KBM-7 (cell line): ENCODE measurements around the gene KIR3DL2.
"Not testable (repeated sequence)": the region's sequence is repeated elsewhere in the genome, so short reads cannot be mapped to it uniquely, and the experiment has no call there.

Source experiments
- DNase-seq: peaks from one replicate; pipeline ENCODE4 v3.0.0-alpha.2; 2015
- in situ Hi-C: fragments of 300-500 bp; cut with MboI; formaldehyde crosslinking; loops from 2 replicates; pipeline ENCODE4 v1.14.3; 2020; ENCODE audit warnings: low sequenced_read_pairs, low pct_unique_long_range_greater_than_20kb, mixed read lengths

Gene KIR3DL2

DNA sequence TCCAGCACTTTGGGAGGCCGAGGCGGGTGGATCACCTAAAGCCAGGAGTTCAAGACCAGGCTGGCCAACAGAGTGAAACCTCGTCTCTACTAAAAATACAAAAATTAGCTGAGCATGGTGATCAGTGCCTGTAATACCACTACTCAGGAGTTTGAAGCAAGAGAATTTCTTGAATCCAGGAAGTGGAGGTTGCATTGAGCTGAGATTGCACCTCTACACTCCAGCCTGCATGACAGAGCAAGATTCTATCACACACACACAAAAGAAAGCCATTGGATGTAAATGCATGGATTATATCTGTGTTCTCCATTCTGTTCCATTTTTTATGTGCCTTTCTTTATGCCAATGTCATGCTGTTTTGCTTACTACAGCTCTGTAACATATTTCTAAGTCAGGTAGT, 8.2 kb downstream of the KIR3DL2 start:
- in situ Hi-C loops = loop anchor here (25.0 kb wide), 1 partner anchor 371 kb away; no protein-coding TSS in a partner anchor
- not testable (repeated sequence) for DNase-seq

DNA sequence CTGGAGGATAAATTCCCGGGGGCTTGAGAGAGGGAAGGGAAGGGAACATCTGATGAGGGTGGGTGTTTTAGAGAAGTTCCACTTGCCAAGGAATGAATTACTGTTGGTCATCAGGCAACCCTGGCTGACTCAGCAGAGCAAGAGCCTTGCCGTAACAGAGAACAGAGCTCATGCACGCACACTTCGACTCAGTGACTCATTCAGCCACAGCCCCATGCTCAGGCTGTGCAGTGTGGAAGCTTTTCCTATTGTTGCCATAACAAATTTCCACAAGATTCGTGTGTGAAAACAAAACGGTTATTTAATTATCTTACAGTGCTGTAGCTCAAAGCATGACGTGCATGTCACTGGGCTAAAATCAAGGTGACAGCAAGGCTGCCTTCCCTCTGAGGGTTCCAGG, 9.2 kb downstream of the KIR3DL2 start:
- DNase-seq = not testable (repeated sequence)
- in situ Hi-C loops = loop anchor here (25.0 kb wide), 1 partner anchor 372 kb away; no protein-coding TSS in a partner anchor

DNA sequence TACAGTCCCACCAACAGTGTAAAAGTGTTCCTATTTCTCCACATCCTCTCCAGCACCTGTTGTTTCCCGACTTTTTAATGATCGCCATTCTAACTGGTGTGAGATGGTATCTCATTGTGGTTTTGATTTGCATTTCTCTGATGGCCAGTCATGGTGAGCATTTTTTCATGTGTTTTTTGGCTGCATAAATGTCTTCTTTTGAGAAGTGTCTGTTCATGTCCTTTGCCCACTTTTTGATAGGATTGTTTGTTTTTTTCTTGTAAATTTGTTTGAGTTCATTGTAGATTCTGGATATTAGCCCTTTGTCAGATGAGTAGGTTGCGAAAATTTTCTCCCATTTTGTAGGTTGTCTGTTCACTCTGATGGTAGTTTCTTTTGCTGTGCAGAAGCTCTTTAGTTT, 13.2 kb downstream of the KIR3DL2 start:
- DNase-seq = not testable (repeated sequence)

DNA sequence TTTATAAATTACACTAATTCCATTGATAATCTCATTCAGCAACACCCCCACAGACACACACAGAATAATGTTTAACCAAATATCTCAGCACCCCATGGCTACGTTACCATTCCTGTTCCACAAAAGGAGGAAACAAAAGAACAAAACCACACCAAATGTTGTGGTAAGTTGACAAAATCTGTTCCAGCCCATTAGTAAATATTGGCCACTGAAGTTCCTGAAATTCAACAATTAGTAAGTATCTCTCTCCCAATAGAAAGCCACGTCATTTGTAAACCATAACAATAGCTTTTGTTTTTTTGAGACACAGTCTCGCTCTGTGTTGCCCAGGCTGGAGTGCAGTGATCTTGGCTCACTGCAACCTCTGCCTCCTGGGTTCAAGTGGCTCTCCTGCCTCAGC, 21.5 kb downstream of the KIR3DL2 start:
- DNase-seq = no peak
- in situ Hi-C loops = loop anchor here (25.0 kb wide), 1 partner anchor 384 kb away; no protein-coding TSS in a partner anchor

More for the DNA sequence above, 13.2 kb downstream of the KIR3DL2 start:
- in situ Hi-C loops = loop anchor here (25.0 kb wide), 1 partner anchor 376 kb away; no protein-coding TSS in a partner anchor

DNA sequence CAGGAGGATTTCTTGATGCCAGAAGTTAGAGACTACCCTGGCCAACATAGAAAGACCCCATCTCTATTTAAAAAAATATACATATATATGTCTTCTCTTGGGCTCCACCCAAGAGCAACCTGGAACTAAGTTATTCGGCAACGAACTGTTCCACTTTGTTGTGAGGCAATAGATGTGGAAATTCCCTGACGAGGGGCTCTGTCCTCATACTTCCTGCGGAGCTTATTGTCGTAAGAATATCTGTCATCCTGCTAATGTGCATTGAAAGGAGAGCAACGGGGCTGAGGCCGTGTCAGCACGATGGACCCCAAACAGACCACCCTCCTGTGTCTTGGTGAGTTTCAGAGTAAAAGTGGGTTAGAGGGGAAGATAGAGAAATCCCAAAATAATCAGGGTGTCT, 23.7 kb downstream of the KIR3DL2 start, which contains the start of gene FCAR:
TSS of gene FCAR (plus strand) at position 246 of the 400 bp plus-strand sequence. CDS start at position 301, 55 bp downstream.
- in situ Hi-C loops = loop anchor here (25.0 kb wide), 1 partner anchor 387 kb away; no protein-coding TSS in a partner anchor
- no peak for DNase-seq

GRCh38 chr19:54875506-54875905, 25.3 kb downstream of the KIR3DL2 start:
- peak; percentile 71 for DNase-seq
- in situ Hi-C loops = no loop called here

DNA sequence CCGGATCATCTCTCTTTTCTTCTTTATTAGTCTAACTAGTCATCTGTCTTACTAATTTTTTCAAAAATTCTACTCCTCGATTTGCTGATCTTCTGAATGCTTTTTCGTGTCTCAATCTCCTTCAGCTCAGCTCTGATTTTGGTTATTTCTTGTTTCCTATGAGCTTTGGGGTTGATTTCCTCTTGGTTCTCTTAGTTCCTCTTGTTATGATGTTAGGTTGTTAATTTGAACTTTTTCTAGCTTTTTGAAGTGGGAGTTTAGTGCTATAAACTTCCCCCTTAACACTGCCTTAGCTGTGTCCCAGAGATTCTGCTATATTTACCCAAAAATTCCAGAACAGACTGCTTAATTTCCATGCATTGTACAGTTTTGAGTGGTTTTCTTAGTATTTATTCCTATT, 27.2 kb downstream of the KIR3DL2 start:
- DNase-seq = no peak
- in situ Hi-C loops = no loop called here

GRCh38 chr19:54881884-54882283, 31.6 kb downstream of the KIR3DL2 start:
- in situ Hi-C loops = no loop called here
- DNase-seq = no peak

- in situ Hi-C loops = no loop called here
- DNase-seq = peak; percentile 53
These were observed 32.5 kb downstream of the KIR3DL2 start for GRCh38 chr19:54882758-54883157.

GRCh38 chr19:54883228-54883627, 33.0 kb downstream of the KIR3DL2 start:
- in situ Hi-C loops = no loop called here
- no peak for DNase-seq

DNA sequence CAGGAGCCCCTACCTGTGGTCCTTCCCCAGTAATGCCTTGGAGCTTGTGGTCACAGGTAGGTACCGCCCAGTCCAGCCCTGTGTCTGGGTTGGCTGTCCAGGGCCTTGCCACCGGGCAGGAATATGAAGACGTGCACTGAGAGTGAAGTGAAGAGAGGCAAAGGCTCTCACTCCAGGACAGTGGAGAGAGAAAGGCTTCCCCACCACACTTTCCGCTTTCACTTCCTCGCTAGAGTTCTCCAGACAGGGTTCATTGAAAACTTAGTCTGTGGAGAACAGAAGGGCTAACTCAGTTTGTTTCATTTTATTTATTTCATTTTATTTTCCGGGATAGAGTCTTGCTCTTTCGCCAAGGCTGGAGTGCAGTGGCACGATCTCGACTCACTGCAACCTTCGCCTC, 38.0 kb downstream of the KIR3DL2 start:
- in situ Hi-C loops = no loop called here
- no peak for DNase-seq

GRCh38 chr19:54889566-54889965, 39.3 kb downstream of the KIR3DL2 start:
- in situ Hi-C loops = no loop called here
- no peak for DNase-seq

GRCh38 chr19:54893406-54893805, 43.2 kb downstream of the KIR3DL2 start:
- in situ Hi-C loops = no loop called here
- DNase-seq = no peak

DNA sequence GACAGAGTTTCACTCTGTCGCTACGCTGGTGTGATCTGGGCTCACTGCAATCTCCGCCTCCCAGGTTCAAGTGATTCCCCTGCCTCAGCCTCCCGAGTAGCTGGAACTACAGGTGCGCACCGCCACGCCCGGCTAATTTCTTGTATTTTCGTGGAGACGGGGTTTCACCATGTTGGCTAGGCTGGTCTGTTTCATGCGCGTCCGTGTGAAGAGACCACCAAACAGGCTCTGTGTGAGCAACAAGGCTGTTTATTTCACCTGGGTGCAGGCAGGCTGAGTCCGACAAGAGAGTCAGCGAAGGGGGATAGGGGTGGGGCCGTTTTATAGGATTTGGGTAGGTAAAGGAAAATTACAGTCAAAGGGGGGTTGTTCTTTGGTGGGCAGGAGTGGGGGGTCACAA, 43.9 kb downstream of the KIR3DL2 start:
- in situ Hi-C loops, DNase-seq: not testable (repeated sequence)

DNA sequence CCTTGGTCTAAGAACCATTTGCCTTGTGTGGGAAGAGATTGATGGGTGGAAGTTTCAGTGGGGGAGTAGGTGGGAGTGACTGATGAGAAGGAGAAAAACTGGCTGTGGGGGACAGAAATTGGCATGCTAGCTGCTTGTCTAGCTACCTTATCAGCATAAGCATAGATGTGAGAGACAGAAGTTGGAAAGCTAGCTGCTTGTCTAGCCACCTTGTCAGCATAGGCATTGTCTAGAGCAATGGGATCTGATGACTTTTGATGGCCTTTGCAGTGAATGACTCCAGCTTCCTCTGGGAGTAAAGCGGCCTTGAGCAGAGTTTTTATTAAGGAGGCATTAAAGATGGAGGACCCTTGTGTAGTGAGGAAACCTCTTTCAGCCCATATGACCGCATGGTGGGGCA, 45.8 kb downstream of the KIR3DL2 start:
- in situ Hi-C loops = no loop called here
- DNase-seq = no peak

GRCh38 chr19:54898685-54899084, 48.4 kb downstream of the KIR3DL2 start:
- in situ Hi-C loops = not testable (repeated sequence)

GRCh38 chr19:54899646-54900045, 49.4 kb downstream of the KIR3DL2 start:
- DNase-seq, in situ Hi-C loops: not testable (repeated sequence)

More at GRCh38 chr19:54898685-54899084, 48.4 kb downstream of the KIR3DL2 start:
- not testable (repeated sequence) for DNase-seq

DNA sequence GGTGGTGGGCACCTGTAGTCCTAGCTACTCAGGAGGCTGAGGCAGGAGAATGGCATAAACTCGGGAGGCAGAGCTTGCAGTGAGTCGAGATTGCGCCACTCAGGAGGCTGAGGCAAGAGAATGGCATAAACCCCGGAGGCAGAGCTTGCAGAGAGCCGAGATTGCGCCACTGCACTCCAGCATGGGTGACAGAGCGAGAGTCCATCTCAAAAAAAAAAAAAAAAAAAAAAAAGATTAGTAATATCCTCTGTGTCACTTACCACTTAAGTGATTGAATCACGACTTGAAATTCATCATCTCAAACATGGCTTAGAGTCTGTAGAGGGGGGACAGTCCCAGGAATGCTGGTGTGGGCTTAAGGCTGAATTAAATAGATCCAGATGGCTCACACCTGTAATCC, 50.9 kb downstream of the KIR3DL2 start:
- DNase-seq, in situ Hi-C loops: not testable (repeated sequence)

DNA sequence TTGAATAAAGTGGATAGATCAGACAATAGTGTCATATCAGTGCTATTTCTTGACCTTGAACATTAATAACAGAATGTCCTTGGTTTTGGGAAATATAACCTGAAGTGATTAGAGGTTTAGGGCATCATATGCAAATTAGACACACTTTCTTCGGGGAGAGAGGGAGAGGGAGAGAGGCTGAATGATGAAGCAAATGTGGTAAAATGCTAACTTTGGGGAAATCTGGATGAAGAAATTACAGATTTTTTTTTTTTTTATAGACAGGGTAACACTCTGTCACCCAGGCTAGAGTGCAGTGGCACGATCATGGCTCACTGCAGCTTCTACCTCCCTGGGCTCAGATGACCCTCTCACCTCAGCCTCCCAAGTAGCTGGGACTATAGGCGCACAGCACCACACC, 51.8 kb downstream of the KIR3DL2 start:
- DNase-seq = no peak
- in situ Hi-C loops = no loop called here

DNA sequence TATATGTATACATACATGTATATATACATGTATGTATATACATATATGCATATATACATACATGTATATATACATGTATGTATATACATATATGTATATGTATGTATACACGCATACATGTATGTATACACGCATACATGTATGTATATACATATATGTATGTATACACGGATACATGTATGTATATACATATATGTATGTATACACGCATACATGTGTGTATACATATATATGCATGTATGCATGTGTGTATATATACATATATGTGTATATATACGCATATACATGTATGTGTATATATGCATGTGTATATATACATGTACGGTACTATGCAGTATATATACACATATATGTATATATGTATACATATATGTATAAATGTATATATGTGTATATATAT, 53.1 kb downstream of the KIR3DL2 start:
- in situ Hi-C loops = no loop called here
- no peak for DNase-seq

DNA sequence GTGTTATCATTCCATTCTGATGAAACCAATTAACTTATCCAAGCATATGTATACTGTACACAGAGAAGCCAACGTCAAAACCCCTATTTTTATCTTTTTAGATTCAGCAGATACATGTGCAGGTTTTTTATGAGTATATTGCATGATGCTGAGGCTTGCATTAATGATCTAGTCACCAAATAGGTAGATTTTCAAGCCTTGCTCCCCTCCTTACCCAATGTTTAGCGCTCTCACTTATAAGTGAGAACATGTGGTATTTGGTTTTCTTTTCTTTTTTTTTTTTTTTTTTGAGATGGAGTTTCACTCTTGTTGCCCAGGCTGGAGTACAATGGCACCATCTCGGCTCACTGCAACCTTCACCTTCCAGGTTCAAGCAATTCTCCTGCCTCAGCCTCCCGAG, 54.0 kb downstream of the KIR3DL2 start:
- DNase-seq, in situ Hi-C loops: not testable (repeated sequence)
